SK-N-SH (cell line): ENCODE measurements around the gene IKZF4.
"Not testable (repeated sequence)": the region's sequence is repeated elsewhere in the genome, so short reads cannot be mapped to it uniquely, and the experiment has no call there.

ENCODE experiments used
- CTCF ChIP-seq: fragments of 200-600 bp; sonication (generic); IDR thresholded peaks from 2 replicates; pipeline ENCODE4 v1.6.1; 2017; ENCODE audit warnings: antibody characterized with exemption, mild to moderate bottlenecking, moderate library complexity
- POLR2AphosphoS5 ChIP-seq: IDR thresholded peaks from 2 replicates; pipeline ENCODE4 v1.6.1; 2012; ENCODE audit warnings: low read depth, low read length

GRCh38 chr12:55985976-55986375 is 34.9 kb upstream of the IKZF4 start:
- not testable (repeated sequence) for TF ChIP-seq CTCF, POLR2AphosphoS5
